Stimulated activated CD8-positive, alpha-beta memory T cell treated with anti-CD3 and anti-CD28 coated beads, Interleukin-4, amount 100 ng/mL, for 1 hour (primary cell): ENCODE measurements around the gene MAPK1IP1L.
"Not testable (repeated sequence)": the region's sequence is repeated elsewhere in the genome, so short reads cannot be mapped to it uniquely, and the experiment has no call there.

Experiments
- DNase-seq, 2 donors: peaks; one replicate each; pipeline ENCODE4 v3.0.0-alpha.2; 2020; ENCODE audit warnings: low read depth in 2 of 2, low spot score in 1 of 2

Gene MAPK1IP1L

GRCh38 chr14:55053500-55053899 is 2.1 kb downstream of the MAPK1IP1L start:
- no peak for DNase-seq

GRCh38 chr14:55054098-55054497 is 2.7 kb downstream of the MAPK1IP1L start:
- DNase-seq, result no peak

GRCh38 chr14:55057919-55058318 is 6.5 kb downstream of the MAPK1IP1L start:
- no peak for DNase-seq

- DNase-seq, result no peak
Observed at GRCh38 chr14:55059333-55059732, 7.9 kb downstream of the MAPK1IP1L start.

GRCh38 chr14:55062517-55063351 is 11.3 kb downstream of the MAPK1IP1L start:
- DNase-seq, result no peak

GRCh38 chr14:55064896-55065295 is 13.4 kb downstream of the MAPK1IP1L start:
- not testable (repeated sequence) for DNase-seq

GRCh38 chr14:55065411-55065810 is 14.0 kb downstream of the MAPK1IP1L start:
- DNase-seq, result no peak

- DNase-seq, result no peak
Observed at GRCh38 chr14:55066223-55066622, 14.8 kb downstream of the MAPK1IP1L start.

GRCh38 chr14:55070981-55071411 is 19.5 kb downstream of the MAPK1IP1L start:
- no peak for DNase-seq

GRCh38 chr14:55071870-55072640 is 20.6 kb downstream of the MAPK1IP1L start:
- DNase-seq, result no peak

- DNase-seq, result no peak
Observed at GRCh38 chr14:55073856-55074255, 22.4 kb downstream of the MAPK1IP1L start.

- no peak for DNase-seq
Observed at GRCh38 chr14:55074662-55075061, 23.2 kb downstream of the MAPK1IP1L start.

- DNase-seq, result no peak
Observed at GRCh38 chr14:55075628-55076175, 24.3 kb downstream of the MAPK1IP1L start.

GRCh38 chr14:55077170-55078151 is 26.0 kb downstream of the MAPK1IP1L start:
- DNase-seq, result no peak

GRCh38 chr14:55079961-55080360 is 28.5 kb downstream of the MAPK1IP1L start:
- not testable (repeated sequence) for DNase-seq

GRCh38 chr14:55084401-55085059 is 33.1 kb downstream of the MAPK1IP1L start:
- DNase-seq, result no peak

- DNase-seq, result no peak
Observed at GRCh38 chr14:55085060-55085660, 33.7 kb downstream of the MAPK1IP1L start.

- DNase-seq, result no peak
Observed at GRCh38 chr14:55086938-55087337, 35.5 kb downstream of the MAPK1IP1L start.

GRCh38 chr14:55088356-55088755 is 36.9 kb downstream of the MAPK1IP1L start:
- no peak for DNase-seq

GRCh38 chr14:55092341-55092740 is 40.9 kb downstream of the MAPK1IP1L start:
- DNase-seq, result no peak
